Adrenal gland (tissue), 5 donors: ENCODE results near the gene ANXA8.

ENCODE experiments used
- CTCF ChIP-seq, 6 experiments: fragments of 450-650 bp in 4 of 6; fragments of 200-600 bp in 2 of 6; sonication (generic) in 1 of 6; IDR thresholded peaks; 1 replicate in 5 of 6; 2 replicates in 1 of 6; pipeline versions ENCODE4 v1.5.1 to v1.8.0; 2016 to 2021; ENCODE audit warnings: antibody characterized with exemption in 6 of 6, mild to moderate bottlenecking in 2 of 6, moderate library complexity in 1 of 6
- POLR2A ChIP-seq, 2 donors: fragments of 450-650 bp; IDR thresholded peaks; one replicate each; pipeline ENCODE4 v1.6.1; 2017; ENCODE audit warnings: antibody characterized with exemption in 2 of 2, mild to moderate bottlenecking in 2 of 2, moderate library complexity in 1 of 2
- donor health status: DM: no; HTN: no; CAD: no.

DNA sequence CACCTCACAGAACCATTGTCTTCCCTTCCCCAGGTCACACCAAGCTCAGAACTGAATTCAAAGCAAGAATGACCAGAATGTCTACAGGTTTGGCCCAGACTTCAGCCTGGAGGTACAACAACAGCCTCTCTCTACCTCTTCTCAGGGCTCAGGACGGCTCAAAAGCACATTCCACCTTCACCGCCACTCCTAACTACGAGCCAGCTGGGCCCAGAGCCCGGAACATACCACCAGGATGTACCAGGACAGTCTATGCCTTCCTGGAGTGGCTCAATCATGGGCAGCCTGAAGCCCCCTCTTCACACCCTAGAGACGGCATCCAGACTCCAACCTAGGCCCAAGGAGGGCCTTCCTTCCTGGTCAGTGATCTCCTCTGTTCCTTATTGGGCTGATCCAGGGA, 41.6 kb downstream of the ANXA8 start:
- no peak for TF ChIP-seq CTCF (IDR thresholded peaks at IDR 0.05)
- TF ChIP-seq POLR2A (IDR thresholded peaks at IDR 0.05), result no peak
